ENCODE data around the gene MT1E.
"Not testable (repeated sequence)": the region's sequence is repeated elsewhere in the genome, so short reads cannot be mapped to it uniquely, and the experiment has no call there.

The MT1E gene

DNA sequence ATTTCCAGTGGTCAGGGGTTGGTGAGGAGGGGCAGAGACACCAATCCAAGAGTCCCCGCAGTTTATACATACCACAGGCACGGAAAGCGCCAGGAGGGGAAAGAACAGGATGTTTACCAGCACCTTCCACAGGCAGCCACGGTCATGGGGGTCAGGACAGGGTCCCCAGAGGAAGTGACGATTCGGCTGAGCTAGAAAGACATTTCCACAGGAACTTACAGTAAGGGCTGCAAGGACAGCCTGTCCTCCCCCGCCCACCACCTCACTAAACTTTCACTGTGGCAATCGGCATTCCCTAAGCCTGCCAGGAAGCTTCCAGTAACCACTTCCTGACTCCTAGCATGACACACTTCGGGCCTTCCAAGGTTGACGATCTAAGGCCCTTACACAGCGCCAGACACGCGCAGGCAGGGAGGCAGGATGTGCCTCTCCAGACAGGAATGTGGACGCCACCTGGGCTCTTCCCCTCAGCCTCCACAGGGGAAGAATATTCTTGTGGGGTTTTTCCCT, 18.4 kb upstream of the MT1E start:
- DNase-seq (ENCODE audit: low spot score) = no peak

GRCh38 chr16:56607675-56608042, 17.9 kb upstream of the MT1E start:
- DNase-seq (ENCODE audit: low spot score) = no peak

DNA sequence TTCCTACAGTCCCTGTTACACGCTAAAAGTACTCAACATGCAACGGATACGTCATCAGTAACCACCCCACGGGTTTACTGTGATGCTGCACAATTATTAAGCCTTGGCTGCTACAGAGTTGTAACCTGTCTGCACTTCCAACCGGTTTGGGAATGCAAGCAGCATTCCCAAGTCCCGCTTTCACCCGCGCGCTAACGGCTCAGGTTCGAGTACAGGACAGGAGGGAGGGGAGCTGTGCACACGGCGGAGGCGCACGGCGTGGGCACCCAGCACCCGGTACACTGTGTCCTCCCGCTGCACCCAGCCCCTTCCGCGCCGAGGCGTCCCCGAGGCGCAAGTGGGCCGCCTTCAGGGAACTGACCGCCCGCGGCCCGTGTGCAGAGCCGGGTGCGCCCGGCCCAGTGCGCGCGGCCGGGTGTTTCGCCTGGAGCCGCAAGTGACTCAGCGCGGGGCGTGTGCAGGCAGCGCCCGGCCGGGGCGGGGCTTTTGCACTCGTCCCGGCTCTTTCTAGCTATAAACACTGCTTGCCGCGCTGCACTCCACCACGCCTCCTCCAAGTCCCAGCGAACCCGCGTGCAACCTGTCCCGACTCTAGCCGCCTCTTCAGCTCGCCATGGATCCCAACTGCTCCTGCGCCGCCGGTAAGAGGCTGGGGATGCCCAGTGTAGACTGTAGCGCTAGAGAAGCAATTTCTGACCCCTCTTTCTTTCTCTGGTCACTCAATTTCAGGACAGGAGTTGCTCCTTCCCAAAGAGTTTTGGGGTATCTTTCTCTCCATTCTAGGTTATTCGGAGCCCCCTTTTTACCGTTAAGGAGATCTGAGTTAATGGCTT, 17.3 kb upstream of the MT1E start, which contains the start of gene MT2A:
TSS of gene MT2A (plus strand) at position 542 of the 833 bp plus-strand sequence. CDS start at position 614, 72 bp downstream.
- DNase-seq (ENCODE audit: low spot score) = peak; percentile 94

GRCh38 chr16:56608876-56609462, 16.6 kb upstream of the MT1E start:
- no peak for DNase-seq (ENCODE audit: low spot score)

- DNase-seq (ENCODE audit: low spot score) = peak; percentile 92
These were observed 16.1 kb upstream of the MT1E start for GRCh38 chr16:56609463-56609921.

- DNase-seq (ENCODE audit: low spot score) = peak; percentile 27
These were observed 15.5 kb upstream of the MT1E start for GRCh38 chr16:56610017-56610608.

DNA sequence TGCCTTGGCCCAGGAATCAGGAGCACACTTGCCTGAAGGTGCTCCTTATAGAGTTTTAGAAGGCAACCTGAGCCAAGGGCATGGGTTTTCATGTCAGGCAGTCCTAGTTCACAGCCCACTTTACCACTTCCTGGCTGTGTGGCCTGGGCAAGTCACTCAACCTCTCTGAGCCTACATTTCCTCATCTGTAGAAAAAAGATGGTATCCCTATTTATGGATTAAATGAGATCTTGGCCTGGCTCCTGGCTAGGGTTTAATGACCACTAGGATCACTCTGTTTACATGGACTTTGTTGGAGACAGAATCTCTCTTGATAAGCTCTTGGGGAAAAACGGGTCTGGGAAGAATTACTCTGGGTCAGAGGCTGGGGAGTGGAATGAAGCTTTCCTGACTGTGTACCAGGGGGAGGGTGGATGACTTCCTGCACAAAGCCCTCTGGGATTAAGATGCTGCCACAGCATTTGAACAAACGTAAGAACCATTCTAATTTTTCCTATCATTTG, 14.9 kb upstream of the MT1E start:
- no peak for DNase-seq (ENCODE audit: low spot score)

- DNase-seq (ENCODE audit: low spot score) = no peak
These were observed 14.2 kb upstream of the MT1E start for GRCh38 chr16:56611281-56611833.

DNA sequence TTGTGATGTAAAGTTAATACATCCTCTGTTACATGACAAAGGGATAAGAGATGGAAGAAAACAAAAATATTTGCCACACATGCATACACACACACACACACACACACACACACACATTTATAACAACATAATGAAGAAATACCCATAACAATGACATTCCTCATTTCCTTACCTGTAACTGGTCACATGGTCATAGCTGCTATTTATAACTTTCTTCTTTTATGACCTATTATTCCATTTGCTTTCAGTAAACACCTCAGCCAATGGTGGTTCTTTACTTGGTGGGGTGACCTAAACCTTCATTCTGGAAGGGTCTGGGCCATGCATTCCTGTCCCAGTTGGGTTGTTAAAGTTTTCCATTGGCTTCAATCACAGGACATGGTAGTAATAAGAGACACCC, 11.9 kb upstream of the MT1E start:
- no peak for DNase-seq (ENCODE audit: low spot score)

DNA sequence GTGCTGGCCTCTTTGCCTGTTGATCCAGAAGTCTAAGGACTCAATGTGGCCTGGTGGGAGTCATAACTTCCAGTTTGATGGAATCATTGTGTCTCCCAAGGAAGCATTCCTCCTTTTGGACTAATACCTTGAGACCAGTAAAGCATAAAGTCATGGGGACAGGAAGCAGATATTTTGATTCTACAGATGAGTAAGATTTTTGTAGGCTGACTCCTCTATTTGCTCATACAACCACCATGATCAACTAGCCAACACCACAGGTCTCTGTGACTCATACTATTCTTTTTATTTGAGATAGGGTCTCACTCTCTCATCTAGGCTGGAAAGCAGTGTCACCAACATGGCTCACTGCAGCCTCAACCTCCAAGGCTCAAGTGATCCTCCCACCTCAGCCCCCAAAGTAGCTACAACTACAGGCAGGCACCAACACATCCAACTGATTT, 11.0 kb upstream of the MT1E start:
- no peak for DNase-seq (ENCODE audit: low spot score)

DNA sequence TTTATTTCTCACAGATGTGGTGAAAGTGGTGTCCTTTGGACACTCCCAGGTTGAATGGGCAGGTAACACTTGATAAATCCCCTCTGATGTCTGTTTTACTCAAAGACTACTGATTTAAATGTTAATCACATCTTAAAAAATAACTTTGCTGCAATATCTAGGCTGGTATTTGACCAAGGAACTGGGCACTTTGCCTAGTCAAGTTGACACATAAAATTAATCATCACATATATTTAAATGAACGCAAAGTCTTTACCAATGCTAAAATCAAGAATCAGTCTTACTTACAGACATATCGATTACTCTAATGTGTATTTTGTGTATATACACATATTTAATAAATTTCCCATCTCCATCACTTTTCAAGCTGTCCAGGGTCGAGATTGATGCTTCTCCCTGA, 10.2 kb upstream of the MT1E start:
- DNase-seq (ENCODE audit: low spot score) = no peak

DNA sequence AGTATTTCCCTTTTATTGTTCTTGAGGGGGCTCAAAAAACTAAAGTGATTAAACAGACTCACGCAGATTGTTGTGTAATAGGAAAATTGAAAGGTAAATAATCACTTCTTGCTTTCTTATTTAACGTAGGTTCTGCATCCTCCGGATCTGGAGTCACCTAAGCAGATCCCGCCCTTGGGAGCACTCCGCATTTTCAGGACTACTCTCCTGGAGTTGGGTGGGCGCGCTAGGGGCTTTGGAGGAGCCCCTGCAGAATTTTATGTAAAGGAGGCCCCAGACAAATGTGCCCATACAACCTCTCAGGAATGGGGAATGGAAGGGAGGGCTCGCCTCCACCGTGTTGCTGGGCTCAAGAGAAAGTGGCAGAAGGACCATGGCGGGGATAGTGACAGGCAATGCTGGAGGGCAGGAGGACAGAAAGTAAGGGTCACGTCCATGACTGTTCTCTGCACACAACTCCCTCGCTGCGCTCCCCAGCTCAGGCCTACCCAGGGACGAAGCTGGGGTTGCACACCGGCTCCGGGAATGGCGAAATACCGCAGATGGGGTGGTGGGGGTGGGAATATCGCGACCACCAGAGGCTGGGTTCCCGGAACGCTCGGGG, 8.9 kb upstream of the MT1E start:
- DNase-seq (ENCODE audit: low spot score) = no peak

DNA sequence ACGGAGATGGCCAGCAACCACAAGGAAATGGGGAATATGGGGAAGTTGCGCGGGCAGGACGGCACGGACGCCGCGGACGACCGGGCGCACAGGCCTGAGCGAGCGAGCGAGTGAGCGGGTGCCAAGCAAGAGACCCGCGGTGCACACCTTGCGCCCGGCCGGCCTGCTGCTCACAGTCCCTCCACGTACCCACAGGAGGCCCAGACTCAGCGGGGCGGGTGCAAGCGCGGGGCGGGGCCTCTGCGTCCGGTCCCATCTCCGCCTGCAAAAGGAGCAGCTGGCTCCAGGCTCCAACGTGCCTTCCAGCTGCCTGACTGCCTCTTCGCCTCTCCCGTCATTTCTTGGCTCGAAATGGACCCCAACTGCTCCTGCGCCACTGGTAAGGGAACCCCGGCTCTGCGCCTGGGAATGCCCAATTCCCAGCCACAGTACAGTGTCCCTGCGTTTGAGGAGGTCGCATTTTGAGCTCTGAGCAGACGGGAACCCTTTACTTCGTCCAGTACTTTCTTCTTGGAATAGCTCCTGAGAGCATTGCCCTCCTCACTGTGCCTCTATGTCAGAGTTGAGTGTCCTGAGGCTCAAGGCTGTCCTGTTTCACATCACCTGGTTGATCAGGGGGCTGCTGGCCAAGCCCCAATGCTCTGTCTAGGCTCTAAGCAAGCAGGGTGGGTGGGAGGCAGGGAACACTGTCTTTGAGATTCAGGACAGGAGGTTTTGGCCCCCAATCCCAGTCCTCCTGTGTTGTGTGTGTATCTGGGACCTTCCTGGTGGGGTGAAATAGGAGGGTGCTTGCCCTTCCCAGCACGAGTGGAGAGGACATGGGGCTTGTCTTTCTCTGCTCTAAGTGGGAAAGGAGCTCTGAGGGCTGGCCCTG, 8.1 kb upstream of the MT1E start:
- no peak for DNase-seq (ENCODE audit: low spot score)

- no peak for DNase-seq (ENCODE audit: low spot score)
These were observed 7.4 kb upstream of the MT1E start for GRCh38 chr16:56618138-56618537.

DNA sequence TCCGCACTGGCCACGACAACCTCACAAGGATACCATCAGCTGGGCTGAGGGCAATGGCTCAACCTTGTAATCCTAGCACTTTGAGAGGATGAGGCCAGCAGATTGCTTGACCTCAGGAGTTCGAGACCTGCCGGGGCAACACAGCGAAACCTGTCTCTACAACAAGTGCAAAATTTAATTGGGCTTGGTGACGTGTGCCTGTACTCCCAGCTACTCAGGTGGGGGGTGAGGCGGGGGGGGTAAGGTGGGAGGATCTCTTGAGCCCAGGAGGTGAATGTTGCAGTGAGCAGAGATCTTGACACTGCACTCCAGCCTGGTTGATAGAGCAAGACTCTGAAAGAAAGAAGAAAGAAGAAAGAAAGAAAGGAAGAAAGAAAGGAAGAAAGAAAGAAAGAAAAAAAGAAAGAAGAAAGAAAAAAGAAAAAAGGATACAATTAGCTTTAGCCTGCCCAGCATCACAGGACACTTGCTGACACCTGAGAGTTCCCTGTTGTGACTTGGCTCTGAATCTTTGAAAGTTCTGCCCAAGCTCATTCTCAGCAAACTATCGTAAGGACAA, 5.2 kb upstream of the MT1E start:
- DNase-seq (ENCODE audit: low spot score) = no peak

DNA sequence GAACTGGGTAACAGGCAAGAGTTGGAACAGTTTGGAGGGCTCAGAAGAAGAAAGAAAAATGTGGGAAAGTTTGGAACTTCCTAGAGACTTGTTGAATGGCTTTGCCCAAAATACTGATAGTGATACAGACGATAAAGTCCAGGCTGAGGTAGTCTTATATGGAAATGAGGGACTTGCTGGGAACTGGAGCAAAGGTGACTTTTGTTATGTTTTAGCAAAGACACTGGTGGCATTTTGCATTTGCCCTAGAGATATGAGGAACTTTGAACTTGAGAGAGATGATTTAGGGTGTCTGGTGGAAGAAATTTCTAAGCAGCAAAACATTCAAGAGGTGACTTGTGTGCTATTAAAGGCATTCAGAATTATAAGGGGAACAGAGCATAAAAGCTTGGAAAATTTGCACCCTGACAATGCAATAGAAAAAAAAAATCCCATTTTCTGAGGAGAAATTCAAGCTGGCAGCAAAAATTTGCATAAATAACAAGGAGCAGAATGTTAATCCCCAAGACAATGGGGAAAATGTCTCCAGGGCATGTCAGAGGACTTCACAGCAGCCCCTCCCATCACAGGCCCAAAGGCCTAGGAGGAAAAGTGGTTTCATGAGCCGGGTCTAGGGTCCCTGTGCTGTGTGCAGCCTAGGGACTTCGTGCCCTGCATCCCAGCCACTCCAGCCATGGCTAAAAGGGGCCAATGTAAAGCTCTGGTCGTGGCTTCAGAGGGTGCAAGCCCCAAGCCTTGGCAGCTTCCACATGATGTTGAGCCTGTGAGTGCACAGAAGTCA, 3.7 kb upstream of the MT1E start:
- not testable (repeated sequence) for DNase-seq (ENCODE audit: low spot score)

DNA sequence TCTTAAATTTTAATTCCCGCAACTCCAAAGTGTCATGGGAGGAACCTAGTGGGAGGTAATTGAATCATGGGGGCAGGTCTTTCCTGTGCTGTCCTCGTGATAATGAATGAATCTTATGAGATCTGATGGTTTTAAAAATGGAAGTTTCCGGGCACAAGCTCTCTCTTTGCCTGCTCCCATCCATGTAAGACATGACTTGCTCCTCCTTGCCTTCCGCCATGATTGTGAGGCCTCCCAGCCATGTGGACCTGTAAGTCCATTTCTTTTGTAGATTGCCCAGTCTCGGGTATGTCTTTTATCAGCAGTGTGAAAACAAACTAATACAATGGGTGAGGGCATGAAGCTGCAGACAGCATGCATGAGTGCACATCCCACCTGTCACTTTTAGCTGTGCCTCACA, 2.4 kb upstream of the MT1E start:
- not testable (repeated sequence) for DNase-seq (ENCODE audit: low spot score)

- DNase-seq (ENCODE audit: low spot score) = no peak
These were observed 1.9 kb upstream of the MT1E start for GRCh38 chr16:56623637-56624036.

GRCh38 chr16:56625943-56626654, 518 bp downstream of the MT1E start:
- DNase-seq (ENCODE audit: low spot score) = no peak

Measured in hematopoietic multipotent progenitor cell treated with erythropoietin and hydrocortisone succinate and interleukin-3 and kit ligand, for 15 days (in vitro differentiated cells).